IMR-90 (cell line): ENCODE results near the gene MCHR2. TPM values are rescaled to one million over a fixed set of nuclear protein-coding genes. Genes with fewer than 3 reads are reported as not detected.

Experiments
- ATAC-seq: fragments of 200-7000 bp; cut with Tn5 transposase; 2 replicates; pipeline ENCODE4 v1.9.1; 2020; ENCODE audit warnings: low read depth, mild to moderate bottlenecking, moderate library complexity
- BruUV-seq: library from RNA; stranded (reverse); fragments of 400-500 nt; replicated peaks from 2 replicates; lab custom pipeline; 2021; lab: Mats Ljungman, UMichigan
- CTCF ChIA-PET: fragments of 300-600 bp; formaldehyde crosslinking; extraction: SDS; loops from one replicate; lab custom pipeline; 2021; ENCODE audit warnings: antibody characterized with exemption; lab: Yijun Ruan, JAX
- POLR2A ChIA-PET: fragments of 300-600 bp; sonication (Branson Sonifier 250); formaldehyde crosslinking; loops from one replicate; lab custom pipeline; 2022; ENCODE audit warnings: antibody characterized with exemption; ENCODE audit not compliant: unreplicated experiment; lab: Charles Lee
- DNase-seq: peaks from one replicate; pipeline ENCODE4 v3.0.0; 2013
- H2AFZ ChIP-seq: replicated peaks from 2 replicates; pipeline ENCODE3; 2013; ENCODE audit warnings: low read length, mild to moderate bottlenecking; ENCODE audit not compliant: poor library complexity
- H2AK5ac ChIP-seq: 2 replicates; pipeline ENCODE4 v1.6.1; 2013; ENCODE audit warnings: low read depth, low read length, inconsistent platforms
- H2AK9ac ChIP-seq: replicated peaks from 2 replicates; pipeline ENCODE3; 2013; ENCODE audit warnings: mild to moderate bottlenecking, low read depth, low read length, moderate library complexity; ENCODE audit not compliant: poor library complexity
- H2BK120ac ChIP-seq: 2 replicates; pipeline ENCODE4 v1.6.1; 2013; ENCODE audit warnings: low read depth, low read length, inconsistent platforms
- H2BK15ac ChIP-seq: 3 replicates; pipeline ENCODE4 v1.6.1; 2013; ENCODE audit warnings: low read depth, low read length, inconsistent platforms
- H2BK20ac ChIP-seq: 2 replicates; pipeline ENCODE4 v1.6.1; 2013; ENCODE audit warnings: low read depth, mild to moderate bottlenecking, inconsistent platforms, low read length, moderate library complexity
- H2BK5ac ChIP-seq: 2 replicates; pipeline ENCODE4 v1.6.1; 2013; ENCODE audit warnings: mild to moderate bottlenecking, low read depth, low read length, inconsistent platforms; ENCODE audit not compliant: poor library complexity, severe bottlenecking
- H3K14ac ChIP-seq: replicated peaks from 2 replicates; pipeline ENCODE4 v1.6.1; 2013; ENCODE audit warnings: low read depth, low read length, inconsistent platforms
- H3K18ac ChIP-seq: 2 replicates; pipeline ENCODE4 v1.6.1; 2013; ENCODE audit warnings: low read depth, low read length, control low read depth
- H3K23ac ChIP-seq: 2 replicates; pipeline ENCODE4 v1.6.1; 2013; ENCODE audit warnings: low read depth, low read length, inconsistent platforms
- H3K27ac ChIP-seq: 2 replicates; pipeline ENCODE4 v1.5.1; 2013; ENCODE audit warnings: mild to moderate bottlenecking, control low read depth, low read length; ENCODE audit not compliant: insufficient read depth
- H3K27me3 ChIP-seq: 2 replicates; pipeline ENCODE4 v1.6.1; 2013; ENCODE audit warnings: low read length; ENCODE audit not compliant: control insufficient read depth, insufficient read depth
- H3K36me3 ChIP-seq: 2 replicates; pipeline ENCODE4 v1.6.1; 2013; ENCODE audit warnings: low read length, mixed read lengths; ENCODE audit not compliant: control insufficient read depth, insufficient read depth
- H3K4ac ChIP-seq: 2 replicates; pipeline ENCODE4 v1.6.1; 2013; ENCODE audit warnings: low read depth, low read length, inconsistent platforms
- H3K4me1 ChIP-seq: 2 replicates; pipeline ENCODE4 v1.6.1; 2013; ENCODE audit warnings: low read length, mixed read lengths; ENCODE audit not compliant: control insufficient read depth, insufficient read depth
- H3K4me2 ChIP-seq: 2 replicates; pipeline ENCODE4 v1.6.1; 2013; ENCODE audit warnings: low read depth, mild to moderate bottlenecking, control low read depth, low read length, moderate library complexity
- H3K4me3 ChIP-seq: 2 replicates; pipeline ENCODE4 v1.5.1; 2013; ENCODE audit warnings: low read depth, mild to moderate bottlenecking, control low read depth, low read length, moderate library complexity; ENCODE audit not compliant: insufficient read depth
- H3K56ac ChIP-seq: 2 replicates; pipeline ENCODE4 v1.6.1; 2013; ENCODE audit warnings: low read length, inconsistent platforms; ENCODE audit not compliant: insufficient read depth; ENCODE audit errors: extremely low read depth
- H3K79me1 ChIP-seq, 2 experiments: 2 replicates each; pipeline ENCODE4 v1.6.1; 2013; ENCODE audit warnings: low read length in 2 of 2, inconsistent platforms in 1 of 2, low read depth in 1 of 2
- H3K9ac ChIP-seq: 2 replicates; pipeline ENCODE4 v1.6.1; 2013; ENCODE audit warnings: low read depth, low read length, control low read depth
- H3K9me1 ChIP-seq: 2 replicates; pipeline ENCODE4 v1.6.1; 2013; ENCODE audit warnings: low read length, inconsistent platforms; ENCODE audit not compliant: insufficient read depth
- H3K9me3 ChIP-seq: 2 replicates; pipeline ENCODE4 v1.6.1; 2013; ENCODE audit warnings: low read length; ENCODE audit not compliant: control insufficient read depth, insufficient read depth
- H4K20me1 ChIP-seq: 2 replicates; pipeline ENCODE4 v1.6.1; 2013; ENCODE audit warnings: low read length, inconsistent platforms; ENCODE audit not compliant: insufficient read depth
- H4K5ac ChIP-seq: 2 replicates; pipeline ENCODE4 v1.6.1; 2013; ENCODE audit warnings: mild to moderate bottlenecking, low read depth, low read length, control low read depth
- H4K8ac ChIP-seq, 2 experiments: 2 replicates each; pipeline ENCODE4 v1.6.1; 2013; ENCODE audit warnings: low read depth in 2 of 2, low read length in 2 of 2, control low read depth in 1 of 2, inconsistent platforms in 1 of 2
- H4K91ac ChIP-seq: 2 replicates; pipeline ENCODE4 v1.6.1; 2013; ENCODE audit warnings: low read depth, low read length, inconsistent platforms; ENCODE audit not compliant: insufficient read depth
- CEBPB ChIP-seq: IDR thresholded peaks from 2 replicates; pipeline ENCODE4 v1.6.1; 2012; ENCODE audit warnings: low read depth, low read length, improper control_type of control experiment
- CHD1 ChIP-seq: IDR thresholded peaks from 2 replicates; pipeline ENCODE4 v1.6.1; 2012; ENCODE audit warnings: low read depth, low read length, improper control_type of control experiment
- FOS ChIP-seq: fragments of 150-350 bp; IDR thresholded peaks from 2 replicates; pipeline ENCODE4 v1.6.1; 2016; ENCODE audit warnings: low read depth, low read length
- MAFK ChIP-seq: IDR thresholded peaks from 2 replicates; pipeline ENCODE4 v1.6.1; 2012; ENCODE audit warnings: low read depth, low read length, improper control_type of control experiment
- MXI1 ChIP-seq: IDR thresholded peaks from 2 replicates; pipeline ENCODE4 v1.6.1; 2012; ENCODE audit warnings: low read depth, mild to moderate bottlenecking, low read length, moderate library complexity, borderline replicate concordance
- NFE2L2 ChIP-seq: fragments of 150-350 bp; IDR thresholded peaks from 2 replicates; pipeline ENCODE4 v1.6.1; 2016; ENCODE audit warnings: low read depth, mild to moderate bottlenecking, low read length
- POLR2A ChIP-seq: IDR thresholded peaks from 2 replicates; pipeline ENCODE4 v1.6.1; 2012; ENCODE audit warnings: mild to moderate bottlenecking, low read depth, low read length
- RAD21 ChIP-seq: IDR thresholded peaks from 2 replicates; pipeline ENCODE4 v1.6.1; 2012; ENCODE audit warnings: low read length, improper control_type of control experiment
- USF2 ChIP-seq: fragments of 150-350 bp; IDR thresholded peaks from 2 replicates; pipeline ENCODE4 v1.6.1; 2017; ENCODE audit warnings: mild to moderate bottlenecking, antibody characterized with exemption, low read length, low read depth
- WGBS, 2 experiments: methylation state at CpG; one replicate each; pipeline versions ENCODE4 v1.1.5 to v1.1.7; 2013; ENCODE audit warnings: missing lambda C conversion rate in 2 of 2; ENCODE audit not compliant: insufficient read length in 1 of 2; ENCODE audit errors: extremely low coverage in 2 of 2; 5-methylcytosine and 5-hydroxymethylcytosine counted together
- dilution Hi-C: fragments of 300-500 bp; cut with HindIII; formaldehyde crosslinking; loops from one replicate; pipeline ENCODE4 v1.14.3; 2018; ENCODE audit warnings: low sequenced_read_pairs; ENCODE audit not compliant: unreplicated experiment
- in situ Hi-C: fragments of 300-500 bp; cut with MboI; formaldehyde crosslinking; loops from 3 replicates; pipeline ENCODE4 v1.14.3; 2019; ENCODE audit warnings: low sequenced_read_pairs, inconsistent platforms, mixed read lengths
- intact Hi-C: fragments of 100-400 bp; cut with micrococcal nuclease; formaldehyde crosslinking; loops from 2 replicates; pipeline ENCODE4 v1.10.0; 2022
- polyA plus RNA-seq, 3 experiments: library from polyadenylated mRNA; depleted of rRNA; stranded (reverse); fragments of >200 nt; gene quantifications; 2 replicates each; pipeline ENCODE4 v1.2.3, GENCODE V29; 2012; ENCODE audit warnings: low replicate concordance in 1 of 3
- total RNA-seq: library from RNA; depleted of rRNA; stranded (reverse); fragments of >200 nt; gene quantifications from 2 replicates; pipeline ENCODE4 v1.2.3, GENCODE V29; 2012
- TF ChIP-seq, protein P1 (sequence below): fragments of 150-350 bp; IDR thresholded peaks from 2 replicates; pipeline ENCODE4 v1.6.1; 2016; ENCODE audit warnings: low read depth, mild to moderate bottlenecking, low read length, moderate library complexity, borderline replicate concordance

The MCHR2 gene
- total and polyA plus RNA-seq, 2 of the 4 experiments (the other 2 are of a cell fraction), result not detected

- Histone ChIP-seq H3K9ac (no peak overlapping the region), H3K4me2 (no peak overlapping the region), H4K20me1 (no peaks in the 10 kb centered on the region), H2AK9ac (no peak overlapping the region), H3K9me3 (no peaks in the 10 kb centered on the region), H2BK15ac (no peak overlapping the region), H3K4me3 (no peak overlapping the region), H3K27me3 (peaks cover 31% of the 10 kb centered on the region), H3K14ac (no peak overlapping the region), H2BK5ac (no peak overlapping the region), H3K36me3 (no peaks in the 10 kb centered on the region), H3K79me1 (no peaks in the 10 kb centered on the region), H3K4ac (no peak overlapping the region), H4K5ac (no peak overlapping the region), H3K27ac (no peak overlapping the region), H3K56ac (no peak overlapping the region), H2BK120ac (no peak overlapping the region), H3K23ac (no peak overlapping the region), H2AK5ac (no peak overlapping the region), H3K18ac (no peak overlapping the region), H4K91ac (no peak overlapping the region), H2BK20ac (no peak overlapping the region), H2AFZ (no peak overlapping the region), H3K9me1 (no peaks in the 10 kb centered on the region), H3K4me1 (no peaks in the 10 kb centered on the region), H4K8ac (no peak overlapping the region)
- TF ChIP-seq MAFK, result no peak
- TF ChIP-seq USF2, result no peak
- TF ChIP-seq, protein P1, sequence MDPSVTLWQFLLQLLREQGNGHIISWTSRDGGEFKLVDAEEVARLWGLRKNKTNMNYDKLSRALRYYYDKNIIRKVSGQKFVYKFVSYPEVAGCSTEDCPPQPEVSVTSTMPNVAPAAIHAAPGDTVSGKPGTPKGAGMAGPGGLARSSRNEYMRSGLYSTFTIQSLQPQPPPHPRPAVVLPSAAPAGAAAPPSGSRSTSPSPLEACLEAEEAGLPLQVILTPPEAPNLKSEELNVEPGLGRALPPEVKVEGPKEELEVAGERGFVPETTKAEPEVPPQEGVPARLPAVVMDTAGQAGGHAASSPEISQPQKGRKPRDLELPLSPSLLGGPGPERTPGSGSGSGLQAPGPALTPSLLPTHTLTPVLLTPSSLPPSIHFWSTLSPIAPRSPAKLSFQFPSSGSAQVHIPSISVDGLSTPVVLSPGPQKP, result no peak
- TF ChIP-seq MXI1, result no peak
- no peak for TF ChIP-seq CEBPB
- TF ChIP-seq CHD1, result no peak
- no peak for TF ChIP-seq FOS
- TF ChIP-seq NFE2L2, result no peak
- TF ChIP-seq RAD21, result no peak
- no peak for TF ChIP-seq POLR2A
- DNase-seq (no peak), ATAC-seq (no peak)
- intact Hi-C loops, result no loop called here
- WGBS, 2 experiments, result no CpG with 5 or more reads among the region's 2 CpGs
- ChIA-PET CTCF (no interaction called here), POLR2A (no interaction called here)
- BruUV-seq, result no TSS peak
- dilution Hi-C loops, result no loop called here
- in situ Hi-C loops, result loop anchor here (25.0 kb wide), 1 partner anchor 614 kb away; no protein-coding TSS in a partner anchor
These were observed 120.9 kb downstream of the MCHR2 start for GRCh38 chr6:99873084-99873483.
